Articular chondrocyte of knee joint (primary cell): ENCODE measurements around the gene SIX1. TPM values are rescaled to one million over a fixed set of nuclear protein-coding genes. Genes with fewer than 3 reads are reported as not detected.

Experiments used
- total RNA-seq: library from RNA; depleted of rRNA; stranded (reverse); fragments of >200 nt; gene quantifications from 2 replicates; pipeline ENCODE4 v1.2.3, GENCODE V29; 2012

SIX1 gene
- total RNA-seq, result 63.4 and 95.4 TPM in 2 replicates

DNA sequence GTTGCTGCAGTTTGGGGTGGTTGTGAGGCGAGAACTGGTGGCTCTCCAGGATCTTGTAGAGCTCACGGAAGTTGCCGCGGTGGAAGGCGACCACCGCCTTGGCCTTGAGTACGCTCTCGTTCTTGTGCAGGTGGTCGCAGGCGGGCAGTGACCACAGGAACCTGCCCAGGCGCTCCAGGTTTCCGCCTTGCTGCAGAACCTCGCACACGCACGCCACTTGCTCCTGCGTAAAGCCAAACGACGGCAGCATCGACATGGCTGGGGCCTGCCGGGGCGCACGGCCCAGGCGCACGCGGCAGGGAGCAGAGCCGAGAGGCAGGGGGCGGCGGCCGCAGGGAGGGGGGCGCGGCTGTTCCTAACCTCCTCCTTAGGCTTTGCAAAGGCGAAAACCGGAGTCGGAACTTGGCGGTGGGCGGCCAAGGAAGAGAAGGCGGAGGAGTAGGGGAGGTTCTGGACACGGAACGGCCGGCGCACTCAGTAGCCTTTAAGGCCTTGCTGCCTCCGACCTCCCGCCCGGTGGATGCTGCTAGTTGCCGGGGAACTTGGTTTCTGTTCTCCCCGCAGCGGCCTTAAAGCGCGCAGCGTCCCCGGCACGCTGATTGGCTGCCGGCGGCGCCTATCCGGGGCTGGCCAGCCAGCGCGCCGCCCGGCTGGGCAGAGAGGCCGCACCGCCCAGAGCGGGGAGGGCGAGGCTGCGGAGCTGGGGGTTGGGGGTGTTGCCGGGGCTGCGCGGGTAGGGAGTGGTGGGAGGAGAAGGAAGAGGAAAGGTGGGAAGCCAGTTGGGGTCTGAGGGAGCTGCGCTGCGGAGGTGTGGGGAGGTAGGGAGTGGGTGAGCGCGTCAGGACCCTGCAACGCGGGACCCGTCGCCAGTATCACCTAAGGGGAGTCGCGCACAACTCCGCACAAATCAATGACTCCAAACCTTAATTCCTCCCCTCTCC, at the start of gene SIX1:
TSS of gene SIX1 (minus strand) at position 544 of the 941 bp plus-strand sequence. CDS start at position 256, 288 bp downstream.

Other genes with a start within 250 kb of the SIX1 start
- 0.86 and 1.4 TPM in 2 replicates for gene C14orf39, start 163.4 kb downstream of the SIX1 start, total RNA-seq
- gene SIX6, start 140.3 kb downstream of the SIX1 start, total RNA-seq, result not detected in 2 replicates
- 27.2 and 42.6 TPM in 2 replicates for gene SIX4, start 74.9 kb upstream of the SIX1 start, total RNA-seq
- gene MNAT1, start 85.3 kb upstream of the SIX1 start, total RNA-seq, result 65.2 and 87.8 TPM in 2 replicates